ENCODE measurements around the gene ZBTB7C. TPM values are rescaled to one million over a fixed set of nuclear protein-coding genes. Genes with fewer than 3 reads are reported as not detected.

The ZBTB7C gene
- total and polyA plus RNA-seq, 10 of the 15 experiments (the other 5 are each of a cell fraction or from before 2014, with no cell fraction given): under 0.01 to 0.08 (median 0.01) TPM; not detected in 7

- Histone ChIP-seq H4K20me1 (ENCODE audit: control insufficient read depth, insufficient read depth) (no peaks in the 10 kb centered on the region), H3K4me3 (no peak overlapping the region), H3K9ac (ENCODE audit: control insufficient read depth, insufficient read depth, low read length) (no peak overlapping the region), H2AFZ (ENCODE audit: control insufficient read depth, low read depth, low read length) (no peak overlapping the region), H3K79me2 (ENCODE audit: control insufficient read depth, insufficient read depth, low read length) (no peaks in the 10 kb centered on the region), H3K4me1 (ENCODE audit: control insufficient read depth, insufficient read depth, low read length) (no peaks in the 10 kb centered on the region), H3K27me3 (replicated peaks in 1 of 2; ENCODE audit: control insufficient read depth in 2 of 2, insufficient read depth in 2 of 2, low read length in 1 of 2) (peaks cover 6 to 9% of the 10 kb centered on the region in 2 experiments; a peak in 3 of 4 replicates), H3K27ac (ENCODE audit: control insufficient read depth, insufficient read depth) (no peak overlapping the region), H3K4me2 (ENCODE audit: control insufficient read depth, insufficient read depth) (no peak overlapping the region), H3K9me3 (replicated peaks; ENCODE audit: control insufficient read depth, insufficient read depth, low read length) (no peaks in the 10 kb centered on the region), H3K36me3 (ENCODE audit: control insufficient read depth in 2 of 2, insufficient read depth in 2 of 2, low read length in 1 of 2) (no peaks in the 10 kb centered on the region)
- ATAC-seq: no peak
- intact Hi-C loops (cut with micrococcal nuclease; ENCODE audit: unreplicated experiment) (no loop called here), in situ Hi-C loops (cut with MboI) (no loop called here)
- DNase-seq (ENCODE audit: low read depth, low spot score): no peak
- no peak for FAIRE-seq
- ChIA-PET CTCF (interaction anchor here (1.0 kb wide), 1 partner anchor 76 kb away, joined by 3 read pairs; no protein-coding TSS in a partner anchor), RAD21 (ENCODE audit: unreplicated experiment) (no interaction called here), SMC1A (ENCODE audit: uncharacterized antibody, unreplicated experiment) (no interaction called here), POLR2A (no interaction called here)
- 22% methylated on average over 4 of the region's 5 CpGs for WGBS (ENCODE audit: insufficient coverage, insufficient replicate concordance, low lambda C conversion rate, missing lambda C conversion rate)
- BruUV-seq (replicated peaks): no TSS peak
- no peak for TF ChIP-seq PBX3 (IDR thresholded peaks at IDR 0.05; ENCODE audit: insufficient replicate concordance, low read depth, low read length)
- TF ChIP-seq, protein P1, sequence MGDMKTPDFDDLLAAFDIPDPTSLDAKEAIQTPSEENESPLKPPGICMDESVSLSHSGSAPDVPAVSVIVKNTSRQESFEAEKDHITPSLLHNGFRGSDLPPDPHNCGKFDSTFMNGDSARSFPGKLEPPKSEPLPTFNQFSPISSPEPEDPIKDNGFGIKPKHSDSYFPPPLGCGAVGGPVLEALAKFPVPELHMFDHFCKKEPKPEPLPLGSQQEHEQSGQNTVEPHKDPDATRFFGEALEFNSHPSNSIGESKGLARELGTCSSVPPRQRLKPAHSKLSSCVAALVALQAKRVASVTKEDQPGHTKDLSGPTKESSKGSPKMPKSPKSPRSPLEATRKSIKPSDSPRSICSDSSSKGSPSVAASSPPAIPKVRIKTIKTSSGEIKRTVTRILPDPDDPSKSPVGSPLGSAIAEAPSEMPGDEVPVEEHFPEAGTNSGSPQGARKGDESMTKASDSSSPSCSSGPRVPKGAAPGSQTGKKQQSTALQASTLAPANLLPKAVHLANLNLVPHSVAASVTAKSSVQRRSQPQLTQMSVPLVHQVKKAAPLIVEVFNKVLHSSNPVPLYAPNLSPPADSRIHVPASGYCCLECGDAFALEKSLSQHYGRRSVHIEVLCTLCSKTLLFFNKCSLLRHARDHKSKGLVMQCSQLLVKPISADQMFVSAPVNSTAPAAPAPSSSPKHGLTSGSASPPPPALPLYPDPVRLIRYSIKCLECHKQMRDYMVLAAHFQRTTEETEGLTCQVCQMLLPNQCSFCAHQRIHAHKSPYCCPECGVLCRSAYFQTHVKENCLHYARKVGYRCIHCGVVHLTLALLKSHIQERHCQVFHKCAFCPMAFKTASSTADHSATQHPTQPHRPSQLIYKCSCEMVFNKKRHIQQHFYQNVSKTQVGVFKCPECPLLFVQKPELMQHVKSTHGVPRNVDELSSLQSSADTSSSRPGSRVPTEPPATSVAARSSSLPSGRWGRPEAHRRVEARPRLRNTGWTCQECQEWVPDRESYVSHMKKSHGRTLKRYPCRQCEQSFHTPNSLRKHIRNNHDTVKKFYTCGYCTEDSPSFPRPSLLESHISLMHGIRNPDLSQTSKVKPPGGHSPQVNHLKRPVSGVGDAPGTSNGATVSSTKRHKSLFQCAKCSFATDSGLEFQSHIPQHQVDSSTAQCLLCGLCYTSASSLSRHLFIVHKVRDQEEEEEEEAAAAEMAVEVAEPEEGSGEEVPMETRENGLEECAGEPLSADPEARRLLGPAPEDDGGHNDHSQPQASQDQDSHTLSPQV (IDR thresholded peaks at IDR 0.05): no peak
Measured at GRCh38 chr18:48059455-48060010, 349.6 kb downstream of the ZBTB7C start.

Measured in GM12878 (cell line).